ENCODE results near the gene TARM1. TPM values are rescaled to one million over a fixed set of nuclear protein-coding genes. Genes with fewer than 3 reads are reported as not detected.

TARM1 gene
- total RNA-seq, 1 donor from 2014 or later: not detected

DNA sequence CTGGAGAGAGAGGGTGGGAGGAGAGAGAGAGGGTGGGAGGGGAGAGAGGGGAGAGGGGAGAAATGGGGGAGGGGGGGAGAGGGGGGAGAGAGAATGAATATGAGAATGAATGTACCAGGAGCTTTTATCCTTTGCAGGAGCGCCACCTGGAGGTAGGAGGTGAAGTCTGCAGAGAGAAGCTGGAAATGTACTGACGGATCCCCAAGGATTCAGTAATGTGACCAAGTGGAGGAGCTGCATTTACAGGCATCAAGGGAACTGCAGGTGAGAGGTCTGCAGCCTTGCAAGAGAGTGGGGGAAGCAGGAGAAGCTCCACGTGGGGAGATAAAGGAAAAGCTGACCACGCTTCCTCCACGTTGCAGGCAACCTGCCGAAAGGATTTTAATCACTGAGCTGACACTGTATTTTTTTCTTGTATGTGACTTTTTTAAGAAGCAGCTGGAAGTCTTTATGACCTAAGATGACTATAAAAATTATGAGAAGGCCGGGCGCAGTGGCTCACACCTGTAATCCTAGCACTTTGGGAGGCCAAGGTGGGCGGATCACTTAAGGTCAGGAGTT is 51.2 kb downstream of the TARM1 start:
- no peak for ATAC-seq

DNA sequence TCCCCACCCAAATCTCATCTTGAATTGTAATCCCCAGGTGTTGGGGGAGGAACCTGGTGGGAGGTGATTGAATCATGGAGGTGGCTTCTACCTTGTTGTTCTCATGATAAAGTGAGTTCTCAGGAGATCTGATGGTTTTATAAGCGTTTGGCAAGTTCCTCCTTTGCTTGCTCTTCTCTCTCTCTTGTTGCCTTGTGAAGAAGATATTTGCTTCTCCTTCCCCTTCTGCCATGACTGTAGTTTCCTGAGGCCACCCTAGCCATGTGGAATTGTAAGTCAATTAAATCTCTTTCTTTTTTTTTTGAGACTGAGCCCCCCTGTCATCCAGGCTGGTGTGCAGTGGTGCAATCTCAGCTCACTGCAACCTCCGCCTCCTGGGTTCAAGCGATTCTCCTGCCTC is 51.9 kb downstream of the TARM1 start:
- ATAC-seq: no peak

DNA sequence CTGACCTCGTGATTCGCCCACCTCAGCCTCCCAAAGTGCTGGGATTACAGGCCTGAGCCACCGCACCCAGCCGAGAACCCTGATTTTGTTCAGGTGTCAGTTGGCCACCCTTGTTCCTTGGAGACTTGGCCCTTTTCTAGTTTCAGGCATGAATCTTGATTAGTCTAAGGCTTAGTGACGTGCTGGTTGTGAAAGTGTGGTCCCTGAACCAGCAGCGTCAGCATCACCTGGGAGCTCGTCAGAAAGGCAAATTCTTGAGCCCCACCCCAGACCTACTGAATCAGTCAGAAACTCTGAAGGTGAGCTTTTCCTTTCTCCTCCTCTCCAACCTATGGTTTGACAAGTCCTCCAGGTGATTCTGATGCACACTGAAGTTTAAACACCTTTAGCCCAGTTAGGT is 54.5 kb downstream of the TARM1 start:
- no peak for ATAC-seq

DNA sequence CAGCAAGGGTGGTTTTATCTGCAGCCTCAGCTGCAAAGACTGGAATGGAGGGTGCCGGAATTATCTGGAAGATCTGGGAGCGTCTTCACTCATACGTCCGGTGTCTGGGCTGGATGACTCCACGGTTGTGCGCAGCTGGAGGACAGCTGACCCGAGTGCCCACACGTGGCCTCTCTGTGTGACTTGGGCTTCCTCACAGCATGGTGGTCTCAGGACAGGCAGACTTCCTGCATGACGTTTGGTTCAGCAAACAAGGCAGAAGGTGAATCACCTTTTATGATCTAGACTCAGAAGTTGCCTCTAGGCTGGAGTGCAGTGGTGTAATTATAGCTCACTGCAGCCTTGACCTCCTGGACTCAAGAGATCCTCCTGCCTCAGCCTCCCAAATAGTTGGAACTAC is 56.5 kb downstream of the TARM1 start:
- ATAC-seq: no peak

DNA sequence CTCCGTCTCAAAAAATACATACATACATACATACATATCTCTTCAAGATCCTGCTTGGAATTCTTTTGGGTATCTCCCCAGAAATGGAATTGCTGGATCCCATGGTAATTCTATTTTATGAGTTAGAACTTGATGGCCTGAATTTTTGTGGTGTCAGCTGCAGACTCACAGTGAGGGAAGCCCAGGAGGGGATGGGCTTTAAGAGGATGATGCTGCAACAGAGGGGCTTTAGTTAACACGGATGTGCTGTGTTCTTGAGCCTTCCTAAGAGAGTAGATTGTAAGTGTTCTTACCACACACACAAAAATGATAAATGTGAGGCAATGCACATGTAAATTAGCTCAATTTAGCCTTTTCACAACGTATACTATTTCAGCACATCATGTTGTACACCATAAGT is 58.0 kb downstream of the TARM1 start:
- no peak for ATAC-seq

DNA sequence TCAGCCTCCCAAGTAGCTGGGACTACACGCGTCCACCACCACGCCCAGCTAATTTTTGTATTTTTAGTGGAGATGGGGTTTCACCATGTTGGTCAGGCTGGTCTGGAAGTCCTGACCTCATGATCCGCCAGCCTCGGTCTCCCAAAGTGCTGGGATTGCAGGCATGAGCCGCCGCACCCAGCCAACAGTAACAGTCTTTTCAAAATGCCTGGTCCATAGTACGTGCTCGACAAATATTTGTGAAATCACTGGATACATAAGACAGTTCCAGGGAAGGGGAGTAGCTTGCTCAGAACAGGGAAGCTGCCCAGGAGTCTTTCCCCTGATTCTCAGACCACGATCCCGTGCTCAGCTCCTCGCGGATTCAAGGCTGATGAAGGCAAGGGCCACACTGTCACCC is 59.2 kb downstream of the TARM1 start:
- no peak for ATAC-seq

DNA sequence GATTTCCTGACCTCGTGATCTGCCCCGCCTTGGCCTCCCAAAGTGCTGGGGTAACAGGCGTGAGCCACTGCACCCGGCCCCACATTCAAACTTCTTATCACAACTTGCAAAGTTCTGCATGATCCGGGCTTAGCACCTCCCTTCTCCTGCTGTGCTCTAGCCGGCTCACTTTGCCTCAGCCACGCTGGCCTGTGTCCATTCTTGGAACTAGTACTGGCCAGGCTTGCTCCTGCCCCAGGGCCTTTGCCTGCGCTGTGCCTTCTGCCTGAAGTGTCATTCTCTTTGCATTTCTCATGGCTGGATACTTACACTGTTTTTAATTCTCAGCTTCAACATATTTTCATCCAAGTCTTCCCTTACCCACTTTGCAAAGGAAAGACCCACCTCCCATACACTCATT is 59.8 kb downstream of the TARM1 start:
- no peak for ATAC-seq

Other genes starting within 250 kb of the TARM1 start
- 6.9 TPM for gene MYADM, start 213.5 kb downstream of the TARM1 start, total RNA-seq
- gene PRKCG, start 199.2 kb downstream of the TARM1 start, total RNA-seq: not detected
- not detected for gene CACNG7, start 172.1 kb downstream of the TARM1 start, total RNA-seq
- gene CACNG8, start 118.4 kb downstream of the TARM1 start, total RNA-seq: not detected
- not detected for gene CACNG6, start 89.7 kb downstream of the TARM1 start, total RNA-seq
- gene VSTM1, start 17.5 kb downstream of the TARM1 start, total RNA-seq: not detected
- 0.40 TPM for gene OSCAR, start 19.4 kb upstream of the TARM1 start, total RNA-seq
- gene NDUFA3, start 21.5 kb upstream of the TARM1 start, total RNA-seq: 104 TPM
- 8.8 TPM for gene TFPT, start 34.3 kb upstream of the TARM1 start, total RNA-seq
- gene PRPF31, start 34.4 kb upstream of the TARM1 start, total RNA-seq: 34.3 TPM
- 31.7 TPM for gene CNOT3, start 56.4 kb upstream of the TARM1 start, total RNA-seq
- 3.7 TPM for gene LENG1, start 78.4 kb upstream of the TARM1 start, total RNA-seq
- gene TMC4, start 91.8 kb upstream of the TARM1 start, total RNA-seq: 36.5 TPM
- 36.7 TPM for gene MBOAT7, start 108.2 kb upstream of the TARM1 start, total RNA-seq
- 36.1 TPM for gene TSEN34, start 109.9 kb upstream of the TARM1 start, total RNA-seq
- 1,727 TPM for gene RPS9, start 119.5 kb upstream of the TARM1 start, total RNA-seq
- gene LILRB3, start 141.6 kb upstream of the TARM1 start, total RNA-seq: 0.72 TPM
- gene LILRA6, start 161.4 kb upstream of the TARM1 start, total RNA-seq: not detected
- gene LILRB5, start 175.9 kb upstream of the TARM1 start, total RNA-seq: 0.32 TPM
- gene LILRB2, start 199.7 kb upstream of the TARM1 start, total RNA-seq: 0.84 TPM
- gene LILRA5, start 231.8 kb upstream of the TARM1 start, total RNA-seq: 0.64 TPM

All from esophagus mucosa (tissue), 1 donor.